ENCODE data around the gene C5AR1. TPM values are rescaled to one million over a fixed set of nuclear protein-coding genes. Genes with fewer than 3 reads are reported as not detected.
"Not testable (repeated sequence)": the region's sequence is repeated elsewhere in the genome, so short reads cannot be mapped to it uniquely, and the experiment has no call there.

The C5AR1 gene
- total RNA-seq, 2 experiments from 2014 or later = 4.4 to 5.8 TPM

DNA sequence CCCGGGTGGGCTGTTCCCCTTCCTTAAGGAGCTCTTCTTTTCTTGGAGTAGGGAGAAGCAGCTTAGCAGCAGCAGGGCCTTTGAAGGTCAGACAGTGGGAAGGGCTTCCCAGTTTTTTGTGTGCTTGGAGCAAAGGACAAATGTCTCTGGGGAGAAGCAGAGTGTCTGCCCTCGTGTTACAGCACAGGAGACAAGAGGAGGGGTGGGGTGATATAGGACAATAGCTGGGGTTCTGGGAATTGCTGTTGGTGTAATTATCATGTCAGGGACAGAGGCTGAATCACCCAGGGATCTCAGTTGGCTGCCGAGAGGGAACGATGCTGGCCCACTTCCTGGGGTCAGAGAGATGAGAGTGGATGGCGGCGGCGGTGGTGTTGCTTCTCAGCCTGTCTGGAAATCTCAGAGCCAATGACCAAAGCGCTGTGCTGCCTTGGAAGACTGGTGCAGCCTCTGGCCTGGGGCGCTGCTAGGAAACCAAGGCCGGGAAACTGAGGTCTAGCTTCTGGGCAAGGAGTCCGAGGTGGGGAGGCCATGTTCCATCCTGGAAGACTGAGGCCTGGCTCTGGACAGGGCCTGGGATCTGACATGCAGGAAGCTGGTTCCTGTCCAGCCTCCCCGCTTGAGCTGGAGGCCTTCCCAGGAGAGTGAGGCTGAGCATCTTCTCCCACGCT, 33.7 kb upstream of the C5AR1 start:
- Mint-ChIP-seq H3K4me3 (peak overlapping the region; percentile 85), H3K36me3 (ENCODE audit: low read depth) (peaks cover 29% of the 10 kb centered on the region), H3K27ac (peak overlapping the region; percentile 81), H3K9me3 (no peaks in the 10 kb centered on the region), H3K4me1 (ENCODE audit: low read depth) (peaks cover 28% of the 10 kb centered on the region), H3K27me3 (no peaks in the 10 kb centered on the region)
- ATAC-seq (ENCODE audit: poor library complexity) (no peak), DNase-seq (peak in 1 of 14 experiments; percentile 47)
- intact Hi-C loops (cut with DNase I, micrococcal nuclease) = loop anchor here (2.0 to 10.0 kb wide), 3 partner anchors 19 to 671 kb away; partner anchors contain the start of genes BICRA (in 1 of the 2), CALM3 (in 1 of the 2) and CCDC9 (in 1 of the 2)
- no peak overlapping the region for H3K4me3 ChIP-seq (ENCODE audit: low read length)
- peaks cover 24% of the 10 kb centered on the region for H3K4me1 ChIP-seq (ENCODE audit: insufficient read depth, low read length)
- TF ChIP-seq, protein P1, sequence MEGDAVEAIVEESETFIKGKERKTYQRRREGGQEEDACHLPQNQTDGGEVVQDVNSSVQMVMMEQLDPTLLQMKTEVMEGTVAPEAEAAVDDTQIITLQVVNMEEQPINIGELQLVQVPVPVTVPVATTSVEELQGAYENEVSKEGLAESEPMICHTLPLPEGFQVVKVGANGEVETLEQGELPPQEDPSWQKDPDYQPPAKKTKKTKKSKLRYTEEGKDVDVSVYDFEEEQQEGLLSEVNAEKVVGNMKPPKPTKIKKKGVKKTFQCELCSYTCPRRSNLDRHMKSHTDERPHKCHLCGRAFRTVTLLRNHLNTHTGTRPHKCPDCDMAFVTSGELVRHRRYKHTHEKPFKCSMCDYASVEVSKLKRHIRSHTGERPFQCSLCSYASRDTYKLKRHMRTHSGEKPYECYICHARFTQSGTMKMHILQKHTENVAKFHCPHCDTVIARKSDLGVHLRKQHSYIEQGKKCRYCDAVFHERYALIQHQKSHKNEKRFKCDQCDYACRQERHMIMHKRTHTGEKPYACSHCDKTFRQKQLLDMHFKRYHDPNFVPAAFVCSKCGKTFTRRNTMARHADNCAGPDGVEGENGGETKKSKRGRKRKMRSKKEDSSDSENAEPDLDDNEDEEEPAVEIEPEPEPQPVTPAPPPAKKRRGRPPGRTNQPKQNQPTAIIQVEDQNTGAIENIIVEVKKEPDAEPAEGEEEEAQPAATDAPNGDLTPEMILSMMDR (IDR thresholded peaks at IDR 0.05) = no peak
- H3K36me3 ChIP-seq (ENCODE audit: insufficient read depth, low read length) = peaks cover 10% of the 10 kb centered on the region
- H3K27ac ChIP-seq (ENCODE audit: low read depth in 1 of 2, low read length in 2 of 2) = no peak overlapping the region
- no peaks in the 10 kb centered on the region for H3K9me3 ChIP-seq (ENCODE audit: control insufficient read depth in 1 of 2, insufficient read depth in 1 of 2, low read length in 2 of 2)
- POLR2A ChIA-PET = interaction anchor here (1.2 to 3.1 kb wide), 5 partner anchors 19 to 208 kb away, joined by 5 to 124 read pairs (median 14); partner anchors contain the start of genes CCDC9, KPTN and ZC3H4
- H3K27me3 ChIP-seq (ENCODE audit: control insufficient read depth in 1 of 2, insufficient read depth in 2 of 2, low read length in 2 of 2) = no peaks in the 10 kb centered on the region
- CTCF ChIA-PET = interaction anchor here (1.1 to 2.9 kb wide), 2 partner anchors 9 to 73 kb away, joined by 3 to 10 read pairs; partner anchors contain the start of gene DHX34

DNA sequence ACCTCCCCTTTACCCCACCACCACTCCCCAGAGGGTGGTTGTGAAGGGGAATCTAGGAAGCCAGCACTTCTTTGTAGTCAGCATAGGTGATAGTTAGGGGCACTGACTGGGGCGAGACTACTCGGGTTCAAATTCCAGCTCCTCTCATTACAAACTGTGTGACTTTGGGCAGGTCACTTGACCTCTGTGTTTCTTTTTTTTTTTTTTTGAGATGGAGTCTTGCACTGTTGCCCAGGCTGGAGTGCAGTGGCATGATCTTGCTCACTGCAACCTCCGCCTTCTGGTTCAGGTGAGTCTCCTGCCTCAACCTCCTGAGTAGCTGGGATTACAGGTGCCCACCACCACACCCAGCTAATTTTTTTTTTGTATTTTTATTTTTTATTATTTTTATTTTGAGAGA, 33.1 kb upstream of the C5AR1 start:
- POLR2A ChIA-PET = interaction anchor here (1.2 to 3.1 kb wide), 3 partner anchors 20 to 163 kb away, joined by 5 to 124 read pairs (median 14); partner anchors contain the start of genes CCDC9 and ZC3H4
- not testable (repeated sequence) for DNase-seq; H3K4me3 ChIP-seq (ENCODE audit: low read length); H3K27ac ChIP-seq (ENCODE audit: low read depth in 1 of 2, low read length in 2 of 2); H3K36me3 ChIP-seq (ENCODE audit: insufficient read depth, low read length); ATAC-seq (ENCODE audit: poor library complexity); H3K27me3 ChIP-seq (ENCODE audit: control insufficient read depth in 1 of 2, insufficient read depth in 2 of 2, low read length in 2 of 2); H3K9me3 Mint-ChIP-seq; H3K9me3 ChIP-seq (ENCODE audit: control insufficient read depth in 1 of 2, insufficient read depth in 1 of 2, low read length in 2 of 2); H3K27me3 Mint-ChIP-seq
- peak overlapping the region; percentile 85 for H3K4me3 Mint-ChIP-seq
- H3K36me3 Mint-ChIP-seq (ENCODE audit: low read depth) = peaks cover 26% of the 10 kb centered on the region
- H3K4me1 ChIP-seq (ENCODE audit: insufficient read depth, low read length) = peaks cover 24% of the 10 kb centered on the region
- CTCF ChIA-PET = interaction anchor here (1.1 to 2.9 kb wide), 2 partner anchors 8 to 72 kb away, joined by 3 to 10 read pairs; partner anchors contain the start of gene DHX34
- intact Hi-C loops (cut with DNase I, micrococcal nuclease) = loop anchor here in 1 of 2 experiments (10.0 kb wide), 2 partner anchors 328 to 672 kb away; partner anchors contain the start of genes BICRA and CALM3
- peak overlapping the region; percentile 81 for H3K27ac Mint-ChIP-seq
- H3K4me1 Mint-ChIP-seq (ENCODE audit: low read depth) = peaks cover 28% of the 10 kb centered on the region

DNA sequence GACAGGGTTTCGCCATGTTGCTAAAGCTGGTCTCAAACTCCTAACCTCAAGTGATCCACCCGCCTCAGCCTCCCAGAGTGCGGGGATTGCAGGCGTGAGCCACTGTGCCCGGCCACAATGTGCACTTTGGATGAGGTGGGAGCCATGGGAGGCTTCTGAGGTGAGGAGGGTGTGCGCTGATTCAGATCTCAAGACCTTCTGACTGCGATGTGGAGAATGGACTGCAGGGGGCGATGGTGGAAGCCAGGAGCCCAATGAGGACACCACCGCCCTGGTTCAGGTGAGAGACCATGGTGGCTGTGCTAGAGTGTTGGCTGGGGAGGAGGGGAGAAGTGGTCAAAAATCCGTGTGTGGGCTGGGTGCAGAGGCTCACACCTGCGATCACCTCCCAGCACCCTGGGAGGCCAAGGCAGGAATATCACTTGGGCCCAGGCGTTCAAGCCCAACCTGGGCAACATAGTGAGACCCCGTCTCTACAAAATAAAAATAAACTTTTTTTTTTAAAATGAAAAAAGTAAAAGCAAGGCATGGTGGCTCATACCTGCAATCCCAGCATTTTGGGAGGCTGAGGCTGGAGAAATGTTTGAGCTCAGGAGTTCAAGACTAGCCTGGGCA, 29.4 kb upstream of the C5AR1 start:
- Mint-ChIP-seq H3K27ac (no peak overlapping the region), H3K36me3 (ENCODE audit: low read depth) (peaks cover 6% of the 10 kb centered on the region), H3K27me3 (no peaks in the 10 kb centered on the region), H3K4me3 (no peak overlapping the region), H3K9me3 (no peaks in the 10 kb centered on the region), H3K4me1 (ENCODE audit: low read depth) (peaks cover 17% of the 10 kb centered on the region)
- no peaks in the 10 kb centered on the region for H3K27me3 ChIP-seq (ENCODE audit: control insufficient read depth in 1 of 2, insufficient read depth in 2 of 2, low read length in 2 of 2)
- no peak overlapping the region for H3K4me3 ChIP-seq (ENCODE audit: low read length)
- ChIA-PET CTCF (interaction anchor here (1.5 kb wide), 1 partner anchor 69 kb away, joined by 3 read pairs; the partner anchor contains the start of gene DHX34), POLR2A (interaction anchor here (0.6 kb wide), 1 partner anchor 18 kb away, joined by 3 read pairs; no protein-coding TSS in a partner anchor)
- ATAC-seq (ENCODE audit: poor library complexity) = peak; percentile 81
- intact Hi-C loops (cut with DNase I, micrococcal nuclease) = no loop called here
- no peaks in the 10 kb centered on the region for H3K9me3 ChIP-seq (ENCODE audit: control insufficient read depth in 1 of 2, insufficient read depth in 1 of 2, low read length in 2 of 2)
- peak; percentile 35 to 75 (median 50) for DNase-seq
- TF ChIP-seq, protein P1 (IDR thresholded peaks at IDR 0.05) = no peak
- peaks cover 8% of the 10 kb centered on the region for H3K4me1 ChIP-seq (ENCODE audit: insufficient read depth, low read length)
- H3K27ac ChIP-seq (ENCODE audit: low read depth in 1 of 2, low read length in 2 of 2) = no peak overlapping the region
- H3K36me3 ChIP-seq (ENCODE audit: insufficient read depth, low read length) = no peaks in the 10 kb centered on the region
